Right lobe of liver (tissue), 4 donors: ENCODE measurements around the gene GCLC.

ENCODE experiments used
- CTCF ChIP-seq, 4 donors: fragments of 200-600 bp in 3 of 4; fragments of 450-650 bp in 1 of 4; IDR thresholded peaks; one replicate each; pipeline versions ENCODE4 v1.5.1 to v1.8.0; 2016 to 2022; ENCODE audit warnings: antibody characterized with exemption in 4 of 4, mild to moderate bottlenecking in 2 of 4
- POLR2A ChIP-seq: fragments of 450-650 bp; IDR thresholded peaks from one replicate; pipeline ENCODE4 v1.6.1; 2017; ENCODE audit warnings: antibody characterized with exemption, mild to moderate bottlenecking
- donor health status: DM: no; HTN: no; CAD: no.
- donor health status: DM: no; HTN: no; CAD: no.
- donor health status: DM: no; HTN: yes; CAD: no.

GRCh38 chr6:53484476-53485280 lies 60.2 kb downstream of the GCLC start:
- peak; percentile 90 to 99 (median 94) for TF ChIP-seq CTCF (IDR thresholded peaks at IDR 0.05)
- TF ChIP-seq POLR2A: no peak
